K562 (cell line): ENCODE data around the gene TSC22D1. TPM values are rescaled to one million over a fixed set of nuclear protein-coding genes. Genes with fewer than 3 reads are reported as not detected.
A peak's percentile ranks its signal among the peaks of the same experiment; 100 is the strongest.

Source experiments
- ARID1B ChIP-seq: fragments of 450-650 bp; IDR thresholded peaks from 2 replicates; pipeline ENCODE4 v1.6.1; 2016; ENCODE audit warnings: antibody characterized with exemption, mild to moderate bottlenecking, inconsistent platforms
- CHD1 ChIP-seq: fragments of 200-600 bp; sonication (generic); IDR thresholded peaks from one replicate; pipeline ENCODE4 v1.6.1; 2012; ENCODE audit warnings: mild to moderate bottlenecking, moderate library complexity, low read length, inconsistent platforms
- DNMT1 ChIP-seq: fragments of 450-650 bp; IDR thresholded peaks from 2 replicates; pipeline ENCODE4 v1.6.1; 2016; ENCODE audit warnings: antibody characterized with exemption, mild to moderate bottlenecking
- EP300 ChIP-seq: IDR thresholded peaks from 2 replicates; pipeline ENCODE4 v1.6.1; 2012; ENCODE audit warnings: low read length, improper control_type of control experiment
- NCOA6 ChIP-seq: fragments of 450-650 bp; IDR thresholded peaks from 2 replicates; pipeline ENCODE4 v1.6.1; 2017; ENCODE audit warnings: mild to moderate bottlenecking
- PHTF2 ChIP-seq: fragments of 250-450 bp; sonication (Bioruptor Pico); IDR thresholded peaks from 2 replicates; pipeline ENCODE4 v1.5.0; 2021; ENCODE audit warnings: mild to moderate bottlenecking
- RBM17 ChIP-seq: fragments of 200-400 bp; formaldehyde crosslinking; IDR thresholded peaks from 2 replicates; pipeline ENCODE4 v1.6.1; 2017; ENCODE audit warnings: low read depth, mild to moderate bottlenecking, low read length, borderline replicate concordance
- SMAD4 ChIP-seq: fragments of 250-450 bp; sonication (Bioruptor Pico); conservative IDR thresholded peaks from 2 replicates; pipeline ENCODE4 v1.8.0; 2021; ENCODE audit warnings: inconsistent platforms, mild to moderate bottlenecking, moderate library complexity
- SMARCB1 ChIP-seq: IDR thresholded peaks from 2 replicates; pipeline ENCODE4 v1.6.1; 2011; ENCODE audit warnings: improper control_type of control experiment, low read depth; ENCODE audit not compliant: insufficient read length
- STAT6 ChIP-seq: sonication (generic); formaldehyde crosslinking; IDR thresholded peaks from 2 replicates; pipeline ENCODE4 v1.8.1; 2023; ENCODE audit warnings: mild to moderate bottlenecking, missing genetic modification reagents
- ZNF197 ChIP-seq: fragments of 200-800 bp; sonication (Bioruptor generic); IDR thresholded peaks from 2 replicates; pipeline ENCODE4 v1.6.1; 2016; ENCODE audit warnings: low read depth, missing genetic modification characterization, missing compliant biosample characterization
- ZNF239 ChIP-seq: fragments of 250-450 bp; sonication (Bioruptor Pico); IDR thresholded peaks from 2 replicates; pipeline ENCODE4 v1.4.0; 2020; ENCODE audit warnings: mild to moderate bottlenecking
- polyA plus RNA-seq, 8 experiments: library from polyadenylated mRNA; depleted of rRNA in 4 of 8; stranded (reverse) in 5 of 8; unstranded in 3 of 8; fragments of >200 nt; fragmentation: Nextera tagmentation in 2 of 8; fragmentation: Illumina TruSeq in 1 of 8; extraction: Ambion mirVana in 2 of 8; extraction: Trizol in 1 of 8; gene quantifications; 2 replicates each; pipeline versions ENCODE4 v1.2.1 to v1.2.3, GENCODE V29; 2011 to 2014; ENCODE audit warnings: inconsistent platforms in 1 of 8, missing spikeins in 1 of 8
- total RNA-seq, 7 experiments: library from RNA; depleted of rRNA in 6 of 7; stranded (reverse); fragments of >200 nt in 6 of 7; fragmentation: Illumina TruSeq in 2 of 7; extraction: Trizol in 2 of 7; gene quantifications; 2 replicates each; pipeline versions ENCODE4 v1.2.1 to v1.2.3, GENCODE V29; 2011 to 2021; ENCODE audit warnings: low replicate concordance in 1 of 7
- TF ChIP-seq, protein P1 (sequence below): fragments of 450-650 bp; IDR thresholded peaks from 2 replicates; pipeline ENCODE4 v1.6.1; 2018; ENCODE audit not compliant: partially characterized antibody
- TF ChIP-seq, protein P2 (sequence below), 2 experiments: fragments of 150-350 bp in 1 of 2; IDR thresholded peaks; 2 replicates each; pipeline ENCODE4 v1.6.1; 2012 to 2016; ENCODE audit warnings: low read depth in 2 of 2, low read length in 2 of 2, mild to moderate bottlenecking in 1 of 2, moderate library complexity in 1 of 2
- TF ChIP-seq, protein P3 (sequence below), 2 experiments: fragments of 450-650 bp in 1 of 2; sonication (generic) in 1 of 2; formaldehyde crosslinking; conservative IDR thresholded peaks; 2 replicates each; pipeline versions ENCODE4 v1.4.0 to v1.8.1; 2020 to 2022; ENCODE audit warnings: mild to moderate bottlenecking in 1 of 2, missing genetic modification reagents in 1 of 2
- TF ChIP-seq, protein P4 (sequence below), 2 experiments: IDR thresholded peaks; 2 replicates each; pipeline ENCODE4 v1.6.1; 2011; ENCODE audit warnings: borderline replicate concordance in 1 of 2, control low read depth in 1 of 2, low read depth in 1 of 2, low read length in 1 of 2, mild to moderate bottlenecking in 1 of 2, mixed read lengths in 1 of 2, moderate library complexity in 1 of 2; ENCODE audit not compliant: insufficient read depth in 1 of 2, insufficient read length in 1 of 2, poor library complexity in 1 of 2, severe bottlenecking in 1 of 2; ENCODE audit errors: extremely low read depth in 1 of 2

Gene TSC22D1
- total and polyA plus RNA-seq, 9 of the 15 experiments (the other 6 are each of a cell fraction or from before 2014, with no cell fraction given): 2.6 to 19.8 (median 8.4) TPM

- TF ChIP-seq RBM17: no peak
- TF ChIP-seq PHTF2 (CRISPR knock-in tag): no peak
- TF ChIP-seq SMARCB1: no peak
- TF ChIP-seq CHD1: no peak
- TF ChIP-seq STAT6 (CRISPR knock-in tag): no peak
- TF ChIP-seq ZNF197 (CRISPR knock-in tag): no peak
- no peak for TF ChIP-seq ZNF239 (CRISPR knock-in tag)
- no peak for TF ChIP-seq DNMT1
- TF ChIP-seq ARID1B: peak; percentile 98
- TF ChIP-seq, protein P1, sequence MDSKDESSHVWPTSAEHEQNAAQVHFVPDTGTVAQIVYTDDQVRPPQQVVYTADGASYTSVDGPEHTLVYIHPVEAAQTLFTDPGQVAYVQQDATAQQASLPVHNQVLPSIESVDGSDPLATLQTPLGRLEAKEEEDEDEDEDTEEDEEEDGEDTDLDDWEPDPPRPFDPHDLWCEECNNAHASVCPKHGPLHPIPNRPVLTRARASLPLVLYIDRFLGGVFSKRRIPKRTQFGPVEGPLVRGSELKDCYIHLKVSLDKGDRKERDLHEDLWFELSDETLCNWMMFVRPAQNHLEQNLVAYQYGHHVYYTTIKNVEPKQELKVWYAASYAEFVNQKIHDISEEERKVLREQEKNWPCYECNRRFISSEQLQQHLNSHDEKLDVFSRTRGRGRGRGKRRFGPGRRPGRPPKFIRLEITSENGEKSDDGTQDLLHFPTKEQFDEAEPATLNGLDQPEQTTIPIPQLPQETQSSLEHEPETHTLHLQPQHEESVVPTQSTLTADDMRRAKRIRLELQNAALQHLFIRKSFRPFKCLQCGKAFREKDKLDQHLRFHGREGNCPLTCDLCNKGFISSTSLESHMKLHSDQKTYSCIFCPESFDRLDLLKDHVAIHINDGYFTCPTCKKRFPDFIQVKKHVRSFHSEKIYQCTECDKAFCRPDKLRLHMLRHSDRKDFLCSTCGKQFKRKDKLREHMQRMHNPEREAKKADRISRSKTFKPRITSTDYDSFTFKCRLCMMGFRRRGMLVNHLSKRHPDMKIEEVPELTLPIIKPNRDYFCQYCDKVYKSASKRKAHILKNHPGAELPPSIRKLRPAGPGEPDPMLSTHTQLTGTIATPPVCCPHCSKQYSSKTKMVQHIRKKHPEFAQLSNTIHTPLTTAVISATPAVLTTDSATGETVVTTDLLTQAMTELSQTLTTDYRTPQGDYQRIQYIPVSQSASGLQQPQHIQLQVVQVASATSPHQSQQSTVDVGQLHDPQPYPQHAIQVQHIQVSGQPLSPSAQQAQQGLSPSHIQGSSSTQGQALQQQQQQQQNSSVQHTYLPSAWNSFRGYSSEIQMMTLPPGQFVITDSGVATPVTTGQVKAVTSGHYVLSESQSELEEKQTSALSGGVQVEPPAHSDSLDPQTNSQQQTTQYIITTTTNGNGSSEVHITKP: peak; percentile 31
- TF ChIP-seq, protein P2, sequence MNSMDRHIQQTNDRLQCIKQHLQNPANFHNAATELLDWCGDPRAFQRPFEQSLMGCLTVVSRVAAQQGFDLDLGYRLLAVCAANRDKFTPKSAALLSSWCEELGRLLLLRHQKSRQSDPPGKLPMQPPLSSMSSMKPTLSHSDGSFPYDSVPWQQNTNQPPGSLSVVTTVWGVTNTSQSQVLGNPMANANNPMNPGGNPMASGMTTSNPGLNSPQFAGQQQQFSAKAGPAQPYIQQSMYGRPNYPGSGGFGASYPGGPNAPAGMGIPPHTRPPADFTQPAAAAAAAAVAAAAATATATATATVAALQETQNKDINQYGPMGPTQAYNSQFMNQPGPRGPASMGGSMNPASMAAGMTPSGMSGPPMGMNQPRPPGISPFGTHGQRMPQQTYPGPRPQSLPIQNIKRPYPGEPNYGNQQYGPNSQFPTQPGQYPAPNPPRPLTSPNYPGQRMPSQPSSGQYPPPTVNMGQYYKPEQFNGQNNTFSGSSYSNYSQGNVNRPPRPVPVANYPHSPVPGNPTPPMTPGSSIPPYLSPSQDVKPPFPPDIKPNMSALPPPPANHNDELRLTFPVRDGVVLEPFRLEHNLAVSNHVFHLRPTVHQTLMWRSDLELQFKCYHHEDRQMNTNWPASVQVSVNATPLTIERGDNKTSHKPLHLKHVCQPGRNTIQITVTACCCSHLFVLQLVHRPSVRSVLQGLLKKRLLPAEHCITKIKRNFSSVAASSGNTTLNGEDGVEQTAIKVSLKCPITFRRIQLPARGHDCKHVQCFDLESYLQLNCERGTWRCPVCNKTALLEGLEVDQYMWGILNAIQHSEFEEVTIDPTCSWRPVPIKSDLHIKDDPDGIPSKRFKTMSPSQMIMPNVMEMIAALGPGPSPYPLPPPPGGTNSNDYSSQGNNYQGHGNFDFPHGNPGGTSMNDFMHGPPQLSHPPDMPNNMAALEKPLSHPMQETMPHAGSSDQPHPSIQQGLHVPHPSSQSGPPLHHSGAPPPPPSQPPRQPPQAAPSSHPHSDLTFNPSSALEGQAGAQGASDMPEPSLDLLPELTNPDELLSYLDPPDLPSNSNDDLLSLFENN (IDR thresholded peaks at IDR 0.05; ENCODE audit: low read depth in 2 of 2, low read length in 2 of 2): peak in 1 of 2 experiments; percentile 89; a peak in 2 of 4 replicates
- TF ChIP-seq, protein P3, sequence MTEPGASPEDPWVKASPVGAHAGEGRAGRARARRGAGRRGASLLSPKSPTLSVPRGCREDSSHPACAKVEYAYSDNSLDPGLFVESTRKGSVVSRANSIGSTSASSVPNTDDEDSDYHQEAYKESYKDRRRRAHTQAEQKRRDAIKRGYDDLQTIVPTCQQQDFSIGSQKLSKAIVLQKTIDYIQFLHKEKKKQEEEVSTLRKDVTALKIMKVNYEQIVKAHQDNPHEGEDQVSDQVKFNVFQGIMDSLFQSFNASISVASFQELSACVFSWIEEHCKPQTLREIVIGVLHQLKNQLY (CRISPR knock-in tag; conservative IDR thresholded peaks at IDR 0.05): no peak
- TF ChIP-seq NCOA6: no peak
- TF ChIP-seq EP300: peak; percentile 89
- peak; percentile 48; the same call in 1 of the 2 replicates for TF ChIP-seq SMAD4 (CRISPR knock-in tag)
- TF ChIP-seq, protein P4, sequence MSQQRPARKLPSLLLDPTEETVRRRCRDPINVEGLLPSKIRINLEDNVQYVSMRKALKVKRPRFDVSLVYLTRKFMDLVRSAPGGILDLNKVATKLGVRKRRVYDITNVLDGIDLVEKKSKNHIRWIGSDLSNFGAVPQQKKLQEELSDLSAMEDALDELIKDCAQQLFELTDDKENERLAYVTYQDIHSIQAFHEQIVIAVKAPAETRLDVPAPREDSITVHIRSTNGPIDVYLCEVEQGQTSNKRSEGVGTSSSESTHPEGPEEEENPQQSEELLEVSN (IDR thresholded peaks at IDR 0.05; ENCODE audit: borderline replicate concordance in 1 of 2, extremely low read depth in 1 of 2, insufficient read depth in 1 of 2, insufficient read length in 1 of 2, low read depth in 1 of 2, low read length in 1 of 2, poor library complexity in 1 of 2, severe bottlenecking in 1 of 2): no peak
Observed at GRCh38 chr13:44397766-44398223, 178.3 kb downstream of the TSC22D1 start (continued).
